Measurements from ENCODE around the gene TEAD1.
A peak's percentile ranks its signal among the peaks of the same experiment; 100 is the strongest.

Gene TEAD1

GRCh38 chr11:12682737-12683500 is 8.7 kb downstream of the TEAD1 start:
- TF ChIP-seq CTCF (IDR thresholded peaks at IDR 0.05; ENCODE audit: low read depth, low read length) = no peak
- DNase-seq (ENCODE audit: low read depth in 2 of 2) = no peak
- no peak overlapping the region for H3K4me3 ChIP-seq (replicated peaks in 1 of 2; ENCODE audit: low read depth in 2 of 2, low read length in 2 of 2)

DNA sequence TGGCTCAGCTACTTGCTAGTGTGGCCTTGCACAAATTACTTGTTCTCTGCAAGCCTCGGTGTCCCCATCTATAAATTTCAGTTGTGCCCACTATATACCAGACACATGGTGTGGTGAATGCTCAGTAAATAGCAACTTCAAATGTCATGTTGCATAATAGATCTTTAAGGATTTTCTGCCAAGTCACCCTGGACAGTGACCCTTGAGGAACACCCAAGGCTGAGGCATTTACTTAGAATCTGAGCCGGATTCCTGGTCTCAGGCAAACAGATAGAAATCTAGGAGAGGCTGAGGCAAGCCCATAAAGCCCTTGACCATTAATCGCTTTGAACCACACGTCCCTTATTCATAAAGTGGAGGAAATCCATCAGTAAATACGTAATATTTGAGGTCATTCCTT is 9.7 kb downstream of the TEAD1 start:
- no peak overlapping the region for H3K4me3 ChIP-seq (replicated peaks in 1 of 2; ENCODE audit: low read depth in 2 of 2, low read length in 2 of 2)
- no peak for TF ChIP-seq CTCF (IDR thresholded peaks at IDR 0.05; ENCODE audit: low read depth, low read length)
- peak; percentile 48 to 56 for DNase-seq (ENCODE audit: low read depth in 2 of 2)

- no peak for TF ChIP-seq CTCF (IDR thresholded peaks at IDR 0.05; ENCODE audit: low read depth, low read length)
- H3K4me3 ChIP-seq (replicated peaks in 1 of 2; ENCODE audit: low read depth in 2 of 2, low read length in 2 of 2) = no peak overlapping the region
- no peak for DNase-seq (ENCODE audit: low read depth in 2 of 2)
These were observed 10.1 kb downstream of the TEAD1 start for GRCh38 chr11:12684315-12684714.

GRCh38 chr11:12684816-12685215 is 10.6 kb downstream of the TEAD1 start:
- no peak for DNase-seq (ENCODE audit: low read depth in 2 of 2)
- no peak for TF ChIP-seq CTCF (IDR thresholded peaks at IDR 0.05; ENCODE audit: low read depth, low read length)
- H3K4me3 ChIP-seq (replicated peaks in 1 of 2; ENCODE audit: low read depth in 2 of 2, low read length in 2 of 2) = no peak overlapping the region

DNA sequence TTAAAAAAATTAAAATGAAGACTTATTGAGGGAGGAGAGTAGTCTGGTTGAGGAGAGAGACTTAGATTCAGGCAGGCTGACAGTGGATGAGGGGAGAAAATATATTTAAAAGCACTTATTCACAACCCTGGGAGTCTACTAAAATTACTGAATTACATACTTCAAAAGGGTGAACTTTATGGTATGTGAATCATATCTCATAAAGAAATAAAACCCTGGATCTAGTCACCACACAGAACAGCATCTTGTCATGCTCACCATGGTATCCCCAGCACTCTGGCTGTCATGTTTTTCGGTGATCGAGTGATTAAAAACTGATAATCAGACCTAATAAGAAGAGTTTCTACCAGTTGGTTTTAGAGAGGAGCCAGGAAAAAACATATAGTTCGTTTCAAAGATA is 11.0 kb downstream of the TEAD1 start:
- no peak overlapping the region for H3K4me3 ChIP-seq (replicated peaks in 1 of 2; ENCODE audit: low read depth in 2 of 2, low read length in 2 of 2)
- TF ChIP-seq CTCF (IDR thresholded peaks at IDR 0.05; ENCODE audit: low read depth, low read length) = no peak
- DNase-seq (ENCODE audit: low read depth in 2 of 2) = peak in 1 of 2 donors; percentile 42

DNA sequence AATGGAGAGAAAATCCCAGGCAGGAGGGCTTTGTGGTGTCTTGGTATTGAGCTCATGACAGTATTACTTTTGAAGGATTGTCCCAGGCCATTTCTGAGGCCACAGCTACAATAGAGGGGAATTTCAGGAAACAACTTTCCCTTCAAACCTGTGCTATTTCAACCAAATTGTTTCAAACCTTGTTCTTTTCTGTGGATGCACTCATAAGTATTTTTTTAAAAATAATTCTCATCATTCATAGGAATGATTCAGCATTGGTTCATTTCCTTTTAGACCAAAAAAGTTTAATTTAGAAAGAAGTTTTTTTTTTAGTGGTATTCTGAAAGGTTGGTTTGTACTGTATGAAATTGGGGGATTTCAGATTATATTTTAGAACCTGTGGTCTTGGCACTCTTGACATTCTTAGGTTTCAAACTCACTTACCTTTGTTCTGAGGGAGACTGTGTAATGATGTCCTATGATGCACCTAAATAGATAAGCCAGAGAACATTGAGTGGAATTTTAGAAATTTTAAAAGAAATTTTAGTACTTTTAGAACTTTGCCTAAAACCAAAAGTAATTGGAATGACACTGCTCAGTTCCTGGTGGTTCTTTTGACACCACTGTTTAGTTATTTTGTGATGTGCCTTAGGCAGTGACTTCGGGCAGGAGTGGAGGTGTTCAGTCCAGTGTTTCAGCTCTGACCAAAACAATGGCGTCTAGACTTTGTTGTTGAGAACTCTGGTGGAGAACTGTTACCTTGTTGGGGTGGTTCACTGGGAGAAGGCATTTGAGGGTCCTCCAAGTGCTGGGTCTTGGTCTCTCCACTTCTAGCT is 12.2 kb downstream of the TEAD1 start:
- DNase-seq (ENCODE audit: low read depth in 2 of 2) = peak in 1 of 2 donors; percentile 61
- no peak overlapping the region for H3K4me3 ChIP-seq (replicated peaks in 1 of 2; ENCODE audit: low read depth in 2 of 2, low read length in 2 of 2)
- TF ChIP-seq CTCF (IDR thresholded peaks at IDR 0.05; ENCODE audit: low read depth, low read length) = no peak

All from cardiac fibroblast (primary cell).